ENCODE results near the gene PRKG1. TPM values are rescaled to one million over a fixed set of nuclear protein-coding genes. Genes with fewer than 3 reads are reported as not detected.

The PRKG1 gene
- total RNA-seq, 1 experiment from 2014 or later = 0.21 TPM

- TF ChIP-seq CTCF (IDR thresholded peaks at IDR 0.05; ENCODE audit: unreplicated experiment) = no peak
- CTCF ChIA-PET = no interaction called here
- intact Hi-C loops (cut with micrococcal nuclease; ENCODE audit: unreplicated experiment) = no loop called here
- no peaks in the 10 kb centered on the region for H3K27me3 Mint-ChIP-seq (ENCODE audit: unreplicated experiment)
- H3K4me1 Mint-ChIP-seq (ENCODE audit: low read depth, unreplicated experiment) = no peaks in the 10 kb centered on the region
- H3K9me3 Mint-ChIP-seq (ENCODE audit: low read depth, unreplicated experiment) = no peaks in the 10 kb centered on the region
- H3K4me3 Mint-ChIP-seq (ENCODE audit: low read depth, unreplicated experiment) = no peak overlapping the region
- no peak overlapping the region for H3K27ac Mint-ChIP-seq (ENCODE audit: unreplicated experiment)
- BruUV-seq (replicated peaks) = no TSS peak
- no peak for DNase-seq
- no peaks in the 10 kb centered on the region for H3K36me3 Mint-ChIP-seq (ENCODE audit: insufficient read depth, unreplicated experiment)
Observed at GRCh38 chr10:52284416-52285013, 1210.2 kb downstream of the PRKG1 start.

GRCh38 chr10:52287866-52288265 lies 1213.6 kb downstream of the PRKG1 start:
- Mint-ChIP-seq H3K36me3 (ENCODE audit: insufficient read depth, unreplicated experiment) (no peaks in the 10 kb centered on the region), H3K4me1 (ENCODE audit: low read depth, unreplicated experiment) (no peaks in the 10 kb centered on the region), H3K4me3 (ENCODE audit: low read depth, unreplicated experiment) (no peak overlapping the region), H3K9me3 (ENCODE audit: low read depth, unreplicated experiment) (no peaks in the 10 kb centered on the region), H3K27me3 (ENCODE audit: unreplicated experiment) (no peaks in the 10 kb centered on the region), H3K27ac (ENCODE audit: unreplicated experiment) (no peak overlapping the region)
- DNase-seq = no peak
- TF ChIP-seq CTCF (IDR thresholded peaks at IDR 0.05; ENCODE audit: unreplicated experiment) = no peak
- intact Hi-C loops (cut with micrococcal nuclease; ENCODE audit: unreplicated experiment) = no loop called here
- BruUV-seq (replicated peaks) = no TSS peak
- CTCF ChIA-PET = no interaction called here

- no peak overlapping the region for H3K4me3 Mint-ChIP-seq (ENCODE audit: low read depth, unreplicated experiment)
- CTCF ChIA-PET = no interaction called here
Observed at GRCh38 chr10:52297747-52298146, 1223.5 kb downstream of the PRKG1 start.

GRCh38 chr10:52300599-52301277 lies 1226.5 kb downstream of the PRKG1 start:
- no peak for DNase-seq
- H3K9me3 Mint-ChIP-seq (ENCODE audit: low read depth, unreplicated experiment) = no peaks in the 10 kb centered on the region
- TF ChIP-seq CTCF (IDR thresholded peaks at IDR 0.05; ENCODE audit: unreplicated experiment) = no peak
- H3K27me3 Mint-ChIP-seq (ENCODE audit: unreplicated experiment) = no peaks in the 10 kb centered on the region
- no TSS peak for BruUV-seq (replicated peaks)
- H3K27ac Mint-ChIP-seq (ENCODE audit: unreplicated experiment) = no peak overlapping the region
- no peaks in the 10 kb centered on the region for H3K4me1 Mint-ChIP-seq (ENCODE audit: low read depth, unreplicated experiment)
- H3K4me3 Mint-ChIP-seq (ENCODE audit: low read depth, unreplicated experiment) = no peak overlapping the region
- CTCF ChIA-PET = no interaction called here
- no peaks in the 10 kb centered on the region for H3K36me3 Mint-ChIP-seq (ENCODE audit: insufficient read depth, unreplicated experiment)
- intact Hi-C loops (cut with micrococcal nuclease; ENCODE audit: unreplicated experiment) = no loop called here

More at GRCh38 chr10:52297747-52298146, 1223.5 kb downstream of the PRKG1 start:
- Mint-ChIP-seq H3K27me3 (ENCODE audit: unreplicated experiment) (no peaks in the 10 kb centered on the region), H3K36me3 (ENCODE audit: insufficient read depth, unreplicated experiment) (no peaks in the 10 kb centered on the region), H3K4me1 (ENCODE audit: low read depth, unreplicated experiment) (no peaks in the 10 kb centered on the region), H3K27ac (ENCODE audit: unreplicated experiment) (no peak overlapping the region), H3K9me3 (ENCODE audit: low read depth, unreplicated experiment) (no peaks in the 10 kb centered on the region)
- TF ChIP-seq CTCF (IDR thresholded peaks at IDR 0.05; ENCODE audit: unreplicated experiment) = no peak
- intact Hi-C loops (cut with micrococcal nuclease; ENCODE audit: unreplicated experiment) = no loop called here
- DNase-seq = no peak
- BruUV-seq (replicated peaks) = no TSS peak
